ENCODE data around the gene ATRN.

- no peak for TF ChIP-seq SUZ12 (IDR thresholded peaks at IDR 0.05; ENCODE audit: extremely low read depth, insufficient read depth, insufficient read length)
- TF ChIP-seq YY1 (IDR thresholded peaks at IDR 0.05; ENCODE audit: insufficient read depth, insufficient read length) = no peak
These were observed 157.9 kb downstream of the ATRN start for GRCh38 chr20:3628502-3629314.
